Hair follicular keratinocyte (primary cell): ENCODE results near the gene SLC25A52. TPM values are rescaled to one million over a fixed set of nuclear protein-coding genes. Genes with fewer than 3 reads are reported as not detected.

ENCODE experiments used
- total RNA-seq: library from RNA; depleted of rRNA; stranded (reverse); fragments of >200 nt; gene quantifications from 2 replicates; pipeline ENCODE4 v1.2.3, GENCODE V29; 2015

Gene SLC25A52, protein sequence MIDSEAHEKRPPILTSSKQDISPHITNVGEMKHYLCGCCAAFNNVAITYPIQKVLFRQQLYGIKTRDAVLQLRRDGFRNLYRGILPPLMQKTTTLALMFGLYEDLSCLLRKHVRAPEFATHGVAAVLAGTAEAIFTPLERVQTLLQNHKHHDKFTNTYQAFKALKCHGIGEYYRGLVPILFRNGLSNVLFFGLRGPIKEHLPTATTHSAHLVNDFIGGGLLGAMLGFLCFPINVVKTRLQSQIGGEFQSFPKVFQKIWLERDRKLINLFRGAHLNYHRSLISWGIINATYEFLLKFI
- total RNA-seq, result not detected in 2 replicates

DNA sequence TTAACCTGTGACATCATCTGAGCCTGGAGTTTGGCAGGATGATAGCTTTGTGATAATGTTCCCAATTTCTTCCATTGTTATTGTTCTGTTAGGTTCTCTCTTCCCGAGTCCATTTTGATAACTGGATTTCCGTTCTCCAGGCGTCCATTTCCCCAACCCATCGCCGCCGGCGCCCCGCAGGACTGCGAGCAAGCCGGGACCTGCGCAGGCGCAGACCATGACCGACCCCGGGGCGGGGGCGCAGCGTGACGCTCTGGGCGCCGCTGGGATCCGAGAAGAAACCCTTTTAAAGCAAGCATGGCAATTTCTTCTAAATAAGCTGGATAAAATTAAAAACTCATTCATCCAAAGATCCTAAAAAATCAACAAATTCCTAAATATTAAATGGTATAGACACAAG is at the start of gene SLC25A52:
Gene SLC25A52, minus strand, starts transcription at position 186 of the 400 bp plus-strand sequence. CDS start 219 bp downstream, outside the sequence.

Other genes with a start within 250 kb of the SLC25A52 start
- not detected in 2 replicates for gene TTR, start 169.0 kb downstream of the SLC25A52 start, total RNA-seq
- gene B4GALT6, start 76.3 kb downstream of the SLC25A52 start, total RNA-seq, result 5.2 and 7.7 TPM in 2 replicates
- 16.4 and 17.1 TPM in 2 replicates for gene TRAPPC8, start 182.2 kb upstream of the SLC25A52 start, total RNA-seq